GM18907 (cell line): Measurements from ENCODE around the gene PUS7L.
"Not testable (repeated sequence)": the region's sequence is repeated elsewhere in the genome, so short reads cannot be mapped to it uniquely, and the experiment has no call there.

Source experiments
- ATAC-seq: cut with Tn5 transposase; IDR thresholded peaks from one replicate; pipeline ENCODE4 v1.9.1; 2021; ENCODE audit warnings: mild to moderate bottlenecking, moderate library complexity; ENCODE audit not compliant: unreplicated experiment

Gene PUS7L

DNA sequence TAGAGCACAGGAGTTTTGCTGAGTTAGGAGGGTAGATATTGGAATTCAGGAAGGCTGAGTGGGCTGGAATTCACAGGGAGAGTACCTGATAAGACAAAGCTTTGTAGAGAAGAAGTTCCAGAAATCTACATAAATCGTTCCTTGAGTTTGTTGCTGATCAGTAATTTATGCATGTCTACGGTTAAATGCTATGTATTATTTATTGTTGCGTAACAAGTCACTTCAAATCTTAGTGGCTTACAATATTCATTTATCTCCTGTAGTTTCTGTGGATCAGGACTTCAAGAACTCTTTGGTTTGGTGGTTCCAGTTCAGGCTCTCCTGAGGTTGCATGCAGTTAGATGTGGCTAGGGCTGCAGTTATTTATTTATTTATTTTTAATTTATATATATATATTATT, 7.8 kb downstream of the PUS7L start:
- ATAC-seq = no peak

DNA sequence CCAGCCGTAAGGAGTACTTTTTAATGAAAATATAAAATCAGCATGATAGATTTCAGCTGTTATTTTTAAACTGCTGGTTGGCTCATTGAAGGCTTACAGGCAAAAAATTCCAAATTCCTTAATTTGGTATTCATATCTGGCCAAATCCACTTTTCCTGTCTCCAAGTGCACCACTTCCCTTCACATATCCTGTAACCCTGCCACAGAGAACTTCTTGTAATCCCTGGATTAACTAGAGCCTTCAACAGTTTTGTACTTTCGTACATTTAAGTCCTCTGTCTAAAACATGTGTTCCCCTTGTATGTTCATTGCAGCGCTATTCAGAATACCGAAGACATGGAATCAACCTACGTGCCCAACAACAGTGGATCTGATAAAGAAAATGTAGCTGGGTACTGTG, 9.6 kb downstream of the PUS7L start:
- no peak for ATAC-seq

DNA sequence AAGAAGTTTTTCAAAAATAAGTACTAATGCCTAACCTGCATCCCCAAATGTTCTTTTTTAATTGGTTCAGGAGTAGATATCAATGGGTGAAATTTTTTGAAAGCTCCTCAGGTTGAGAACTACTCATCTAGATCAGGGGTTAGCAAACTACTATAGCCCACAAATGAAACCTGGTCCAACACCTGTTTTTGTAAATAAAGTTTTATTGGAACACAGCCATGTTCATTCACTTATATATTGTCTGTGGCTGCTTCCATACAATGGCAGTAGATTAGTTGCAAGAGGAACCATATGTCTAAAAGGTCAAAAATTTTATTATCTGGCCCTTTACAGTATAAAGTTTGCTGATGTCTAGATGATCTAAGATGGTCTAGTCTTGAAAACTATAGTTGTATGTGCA, 13.8 kb downstream of the PUS7L start:
- no peak for ATAC-seq

DNA sequence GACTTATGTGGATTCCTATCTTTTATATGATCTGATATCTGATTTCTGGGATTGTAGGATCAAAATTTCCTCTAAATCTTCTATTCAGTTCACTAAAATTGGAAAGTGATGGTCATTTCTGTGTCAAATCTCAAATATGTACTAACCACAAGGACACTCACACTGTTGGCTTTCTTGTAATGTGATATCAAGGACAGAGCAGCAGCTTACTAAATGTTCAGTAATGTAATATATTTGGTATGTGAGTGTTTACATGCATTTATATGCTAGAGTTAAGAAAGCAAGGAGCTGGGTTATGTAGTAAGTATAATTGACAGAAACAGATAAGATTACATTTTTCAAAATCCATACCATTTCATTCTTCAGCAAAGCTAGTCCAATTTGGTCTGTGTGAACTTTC, 16.5 kb downstream of the PUS7L start:
- no peak for ATAC-seq

DNA sequence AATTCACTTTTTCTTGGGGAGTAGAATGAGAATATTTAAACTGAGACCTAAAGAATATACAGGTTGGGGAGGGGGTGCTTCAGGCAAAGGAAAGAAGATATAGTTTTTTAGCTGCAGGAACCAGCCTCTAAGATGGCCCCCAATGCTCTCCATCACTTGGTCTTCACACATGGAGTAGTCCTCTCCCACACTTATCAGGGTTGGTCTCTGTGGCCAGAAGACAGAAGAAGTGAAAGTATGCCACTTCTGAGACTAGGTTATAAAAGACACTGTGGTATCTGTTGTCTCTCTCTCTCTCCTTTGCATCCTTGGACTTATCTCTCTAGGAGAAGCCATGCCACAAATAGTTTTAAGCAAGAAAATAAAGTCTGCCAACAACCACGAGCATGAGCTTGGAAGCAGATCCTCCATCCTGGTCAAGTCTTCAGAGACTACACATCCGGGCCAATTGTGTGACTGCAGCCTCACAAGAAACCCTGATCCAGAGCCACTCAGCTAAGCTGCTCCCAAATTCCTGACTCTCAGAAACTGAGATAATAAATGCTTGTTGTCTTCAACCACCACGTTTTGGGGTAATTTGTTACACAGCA, 18.0 kb downstream of the PUS7L start:
- ATAC-seq = peak; percentile 72

DNA sequence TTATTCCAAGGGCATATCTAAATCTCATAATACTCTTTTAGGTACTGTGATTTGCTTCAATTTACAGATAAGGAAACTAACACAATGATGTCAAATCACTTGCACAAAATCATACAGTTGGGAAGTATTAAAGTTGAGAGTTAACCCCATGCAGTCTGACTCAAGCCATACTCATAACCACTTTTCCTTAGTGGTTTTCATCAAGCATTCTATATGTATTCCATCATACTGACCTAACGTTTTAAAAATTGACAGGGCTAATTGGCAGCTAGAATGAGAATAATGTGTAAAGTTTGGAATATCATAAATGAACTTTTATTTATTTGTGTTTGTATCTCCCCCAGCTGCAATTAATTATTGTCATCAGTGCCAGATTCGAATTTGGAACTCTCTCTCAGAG, 20.9 kb downstream of the PUS7L start:
- ATAC-seq = no peak

DNA sequence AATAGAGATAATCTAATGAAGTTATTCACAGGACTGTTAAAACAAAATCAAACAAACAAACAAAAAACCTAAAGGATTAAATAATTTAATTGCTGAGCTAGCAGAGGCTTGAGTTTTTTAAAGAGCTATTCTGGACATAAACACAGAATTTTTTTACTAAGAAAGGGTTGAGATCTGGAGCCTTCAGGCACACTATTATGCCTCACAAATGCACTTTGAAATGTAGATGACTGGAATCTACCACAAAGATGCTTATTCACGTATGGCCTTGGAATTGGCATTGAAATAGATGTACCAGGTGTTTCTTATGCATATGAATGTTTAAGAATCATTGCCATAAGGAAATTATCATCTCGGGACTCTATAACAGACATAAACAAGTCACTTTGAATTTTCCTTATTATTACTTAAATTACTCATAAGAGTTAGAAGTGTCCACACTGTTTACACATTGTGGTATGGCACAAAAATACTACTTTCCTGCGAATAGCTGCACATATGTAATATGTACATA, 21.6 kb downstream of the PUS7L start:
- no peak for ATAC-seq

DNA sequence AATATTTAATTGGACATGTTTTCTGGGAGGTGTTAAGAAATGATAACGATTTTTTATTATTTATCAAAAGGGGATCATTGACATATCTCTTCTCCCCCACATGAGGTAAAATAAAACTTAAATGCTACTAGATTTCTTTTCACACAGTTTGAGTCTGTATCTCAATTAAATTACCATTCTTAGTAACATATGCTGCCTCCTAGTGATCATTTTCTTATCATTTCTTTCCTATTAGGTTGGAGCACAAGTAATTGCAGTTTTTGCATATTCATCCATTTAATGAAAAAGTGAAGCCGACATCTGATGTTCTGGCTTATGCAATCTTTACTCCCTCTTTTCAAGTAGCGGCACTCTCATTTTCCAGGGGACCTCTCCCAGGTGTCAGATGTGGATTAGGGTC, 24.9 kb downstream of the PUS7L start:
- no peak for ATAC-seq

DNA sequence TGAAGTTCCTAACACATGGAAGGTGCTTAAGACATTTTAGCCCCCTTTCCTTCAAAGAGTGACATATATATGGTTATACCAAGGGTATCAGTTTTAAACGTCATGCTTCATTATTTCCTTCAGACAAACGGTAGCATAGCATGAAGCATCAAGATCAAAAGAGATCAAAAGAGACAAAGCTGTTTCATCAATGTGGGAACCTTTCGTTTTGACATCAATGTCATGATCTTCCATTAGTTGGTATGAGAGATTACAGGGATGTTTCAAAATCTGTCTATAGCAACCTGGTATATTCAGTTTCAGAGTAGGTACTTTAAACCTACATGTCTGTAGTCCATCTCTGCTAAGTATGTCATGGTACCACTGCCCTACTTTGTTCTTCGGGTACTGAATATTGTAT, 28.3 kb downstream of the PUS7L start:
- no peak for ATAC-seq

DNA sequence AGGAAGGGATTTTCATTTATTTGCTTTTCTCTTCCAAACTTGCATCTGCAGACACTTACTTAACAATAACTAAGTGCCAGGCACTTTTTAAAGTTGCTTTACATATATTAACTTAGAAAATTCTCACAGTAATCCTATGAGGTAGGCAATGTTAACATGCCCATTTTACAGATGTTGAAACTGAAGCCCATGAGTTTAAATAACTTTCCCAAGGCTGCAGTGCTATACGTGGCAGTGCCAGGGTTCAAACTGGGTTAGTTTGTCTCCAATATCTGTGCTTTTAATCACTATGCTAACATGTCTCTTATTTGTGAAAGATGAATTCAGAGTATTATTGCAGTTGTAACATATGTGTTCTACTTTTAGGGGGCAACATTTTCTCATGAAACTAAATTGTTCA, 29.9 kb downstream of the PUS7L start:
- no peak for ATAC-seq

DNA sequence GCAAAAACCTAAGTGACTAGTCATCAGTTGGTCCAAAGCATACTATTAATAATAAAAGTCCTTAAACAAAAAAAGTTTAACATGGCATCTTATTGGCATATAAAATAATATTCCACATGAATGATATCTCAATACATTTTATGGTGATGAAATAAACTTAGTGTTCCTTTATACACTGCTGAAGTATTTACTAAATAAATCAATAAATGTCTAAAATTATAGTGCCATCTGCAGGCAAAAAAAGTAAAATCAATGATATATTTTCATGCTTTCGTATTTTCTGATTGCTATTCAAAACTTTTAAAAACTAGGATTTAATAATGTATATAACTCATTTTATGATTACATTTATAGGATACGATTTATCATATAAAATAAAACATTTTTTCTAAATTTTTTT, 30.5 kb downstream of the PUS7L start:
- no peak for ATAC-seq

DNA sequence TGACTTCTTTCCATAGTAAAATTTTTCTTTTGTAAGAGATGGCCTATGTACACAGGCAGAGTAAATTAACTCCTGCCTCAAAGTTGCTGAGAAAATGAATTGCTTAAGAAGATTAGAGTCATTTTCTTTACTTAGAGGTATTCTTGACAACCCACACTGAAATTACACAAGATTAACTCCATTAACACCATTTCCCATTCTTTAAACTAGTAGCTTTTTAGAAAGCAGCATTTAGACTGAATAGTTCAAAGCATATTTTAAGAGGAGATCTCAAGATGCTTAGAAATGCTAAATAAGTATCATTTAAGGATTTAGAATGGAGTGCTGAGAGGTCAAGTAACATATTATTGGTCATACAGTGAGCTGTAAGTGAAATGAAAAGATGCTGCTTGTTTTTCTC, 35.5 kb downstream of the PUS7L start:
- no peak for ATAC-seq

DNA sequence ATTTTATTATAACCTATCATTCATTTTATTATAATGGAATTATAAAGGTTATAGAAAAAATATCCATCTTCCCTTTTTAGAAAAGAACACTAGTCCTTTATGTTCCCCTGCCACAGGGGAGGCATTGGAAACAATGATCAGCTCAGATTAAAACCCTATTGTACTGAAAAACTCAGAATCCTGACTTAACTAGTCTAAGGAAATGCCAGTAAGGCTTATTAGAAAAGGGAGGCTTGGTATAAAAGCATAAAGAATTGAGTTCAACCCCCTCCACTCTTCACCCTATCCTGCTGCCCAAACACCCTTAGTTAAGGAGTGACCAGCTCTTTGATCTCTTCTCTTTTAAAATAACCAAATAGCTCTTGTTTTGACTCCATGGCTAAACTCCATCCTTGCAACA, 36.0 kb downstream of the PUS7L start:
- no peak for ATAC-seq

DNA sequence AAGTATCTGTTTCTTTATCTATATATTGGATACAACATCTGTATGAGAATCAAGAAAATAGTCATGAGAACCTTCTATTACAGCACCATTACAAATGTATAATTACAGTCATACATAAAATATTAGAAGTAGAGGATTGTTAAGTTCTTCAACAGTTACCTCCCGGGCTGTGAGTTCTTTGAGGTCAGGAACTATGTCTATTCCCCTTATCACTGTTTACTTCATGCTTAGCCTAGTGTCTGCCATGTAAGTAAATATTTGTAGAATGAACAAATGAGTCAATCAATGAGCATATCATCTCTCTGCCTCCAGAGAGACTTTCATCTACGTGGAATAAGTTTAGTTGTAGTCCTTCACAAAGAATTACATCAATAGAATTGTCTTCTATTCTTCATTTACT, 47.2 kb downstream of the PUS7L start:
- ATAC-seq = no peak

DNA sequence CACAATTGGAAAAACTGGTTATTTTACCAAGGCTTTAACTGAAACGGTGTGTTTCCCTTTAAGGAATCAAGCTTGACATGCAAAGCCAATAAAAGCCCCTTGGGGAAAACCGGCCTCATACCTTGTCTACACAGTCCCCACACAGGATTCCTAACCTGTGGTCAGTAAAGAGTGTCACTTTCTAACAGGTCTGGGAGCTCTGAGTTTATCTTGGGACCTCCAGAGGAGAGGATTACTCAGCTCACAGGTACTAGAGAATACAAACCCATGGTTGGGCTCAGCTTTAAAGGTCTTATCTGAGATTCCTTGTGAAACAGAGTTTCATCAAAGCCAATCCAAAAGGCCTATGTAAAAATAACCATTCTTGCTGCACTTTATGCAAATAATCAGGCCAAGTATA, 54.8 kb downstream of the PUS7L start:
- ATAC-seq = not testable (repeated sequence)

DNA sequence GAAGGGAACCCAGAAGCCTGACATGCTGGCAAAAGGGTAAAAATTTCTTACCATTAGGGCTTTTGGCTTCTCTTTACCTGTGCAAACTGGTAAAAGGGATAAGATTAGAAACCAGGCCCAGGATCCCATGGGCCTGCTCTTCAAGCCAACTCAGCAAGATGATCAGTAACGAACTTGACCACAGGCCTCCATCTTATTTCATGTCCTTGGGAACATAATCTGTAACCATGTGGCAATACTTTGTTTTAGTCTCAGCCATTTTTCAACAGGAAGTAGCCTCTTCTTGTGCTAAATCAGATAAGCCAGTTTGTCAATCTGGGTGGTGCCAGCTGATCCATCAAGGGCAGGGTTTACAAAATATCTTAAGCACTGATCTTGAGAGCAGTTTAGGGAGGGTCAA, 57.4 kb downstream of the PUS7L start:
- not testable (repeated sequence) for ATAC-seq

DNA sequence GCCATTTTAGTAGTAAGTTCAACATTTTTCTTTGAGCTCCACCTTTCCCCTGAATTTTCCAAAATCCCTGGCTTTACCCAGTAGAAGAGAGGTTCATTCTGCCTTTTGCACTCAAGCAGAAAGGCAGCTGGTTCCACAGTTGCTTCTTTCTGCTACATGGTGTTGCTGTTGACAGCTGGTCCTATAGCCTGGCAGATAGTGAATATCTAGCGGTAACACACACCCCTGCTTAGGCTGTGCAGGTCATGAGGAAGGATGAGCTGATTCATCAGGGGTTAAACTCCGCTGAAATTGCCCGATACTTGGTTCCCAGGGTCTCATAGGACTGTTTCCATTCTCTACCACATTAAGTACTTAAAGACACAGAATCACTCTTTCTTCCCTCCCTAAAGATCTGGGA, 62.4 kb downstream of the PUS7L start:
- no peak for ATAC-seq

DNA sequence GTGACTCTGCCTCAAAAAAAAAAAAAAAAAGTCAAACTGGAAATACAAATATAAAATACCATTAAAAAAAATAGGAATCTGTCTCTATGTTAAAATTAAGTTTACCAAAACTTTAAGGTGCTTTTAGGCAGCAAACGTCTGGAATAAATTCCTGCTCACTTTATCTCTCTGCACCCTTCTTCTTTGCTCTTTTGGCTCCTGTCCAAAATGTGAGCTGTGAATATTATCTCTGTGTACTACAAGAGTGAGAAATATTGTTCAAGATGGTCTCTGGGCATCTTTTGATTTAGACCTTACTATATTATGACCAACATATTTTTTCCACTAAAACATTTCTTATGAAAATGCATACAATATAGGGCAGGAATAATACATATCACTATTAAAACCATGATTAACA, 63.7 kb downstream of the PUS7L start:
- ATAC-seq = no peak

DNA sequence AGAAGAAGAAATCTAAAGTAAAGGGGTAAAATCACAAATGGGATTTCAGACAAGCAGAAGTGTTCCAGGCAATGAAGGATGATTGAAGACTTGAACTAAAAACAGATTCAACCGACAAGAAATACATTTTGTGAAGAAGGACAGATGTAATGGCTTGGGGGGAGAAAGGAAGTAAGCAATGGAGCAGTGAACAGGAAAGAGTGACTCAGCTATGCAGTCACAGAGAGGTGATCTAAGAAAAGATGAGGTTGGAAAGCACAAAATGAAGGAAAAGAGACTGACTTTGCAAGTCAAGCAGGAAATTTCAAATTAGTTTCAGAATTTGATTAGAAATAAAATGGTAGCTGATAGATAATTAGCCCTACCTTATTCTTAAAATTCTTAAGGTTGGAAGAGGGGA, 66.5 kb downstream of the PUS7L start:
- ATAC-seq = no peak

DNA sequence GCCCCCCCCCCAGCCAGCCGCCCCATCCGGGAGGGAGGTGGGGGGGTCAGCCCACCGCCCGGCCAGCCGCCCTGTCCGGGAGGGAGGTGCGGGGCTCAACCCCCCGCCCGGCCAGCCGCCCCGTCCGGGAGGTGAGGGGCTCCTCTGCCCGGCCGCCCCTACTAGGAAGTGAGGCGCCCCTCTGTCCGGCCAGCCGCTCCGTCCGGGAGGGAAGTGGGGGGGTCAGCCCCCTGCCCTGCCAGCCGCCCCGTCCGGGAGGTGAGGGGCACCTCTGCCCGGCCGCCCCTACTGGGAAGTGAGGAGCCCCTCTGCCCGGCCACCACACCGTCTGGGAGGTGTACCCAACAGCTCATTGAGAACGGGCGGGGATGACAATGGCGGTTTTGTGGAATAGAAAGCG, 73.1 kb downstream of the PUS7L start:
- ATAC-seq = not testable (repeated sequence)

DNA sequence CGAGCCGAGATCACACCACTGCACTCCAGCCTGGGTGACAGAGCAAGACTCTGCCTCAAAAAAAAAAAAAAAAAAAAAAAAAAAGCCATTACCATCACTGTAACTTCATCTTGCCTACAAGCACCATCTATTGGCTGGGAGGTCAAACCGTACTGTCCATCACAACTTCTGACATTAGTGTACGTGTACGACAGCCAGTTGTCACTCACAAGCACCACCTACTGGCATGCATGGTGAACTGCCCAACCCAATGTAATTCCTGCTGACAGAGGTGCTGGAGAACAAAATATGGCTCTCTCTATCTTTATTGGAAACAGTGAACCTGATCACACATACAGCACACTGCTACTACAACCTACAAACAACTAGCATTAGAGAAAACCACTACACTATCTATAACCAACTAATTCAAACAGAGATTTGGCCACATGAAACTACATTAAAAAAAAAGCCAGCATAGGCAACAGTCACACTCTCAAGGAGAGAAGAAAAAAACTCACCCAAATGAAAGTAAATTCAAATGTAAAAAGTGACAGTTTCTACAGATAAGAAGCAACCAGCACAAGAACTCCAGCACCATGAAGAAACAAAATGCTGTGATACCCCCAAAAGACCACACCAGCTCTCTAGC, 82.3 kb downstream of the PUS7L start:
- ATAC-seq = peak; percentile 94

DNA sequence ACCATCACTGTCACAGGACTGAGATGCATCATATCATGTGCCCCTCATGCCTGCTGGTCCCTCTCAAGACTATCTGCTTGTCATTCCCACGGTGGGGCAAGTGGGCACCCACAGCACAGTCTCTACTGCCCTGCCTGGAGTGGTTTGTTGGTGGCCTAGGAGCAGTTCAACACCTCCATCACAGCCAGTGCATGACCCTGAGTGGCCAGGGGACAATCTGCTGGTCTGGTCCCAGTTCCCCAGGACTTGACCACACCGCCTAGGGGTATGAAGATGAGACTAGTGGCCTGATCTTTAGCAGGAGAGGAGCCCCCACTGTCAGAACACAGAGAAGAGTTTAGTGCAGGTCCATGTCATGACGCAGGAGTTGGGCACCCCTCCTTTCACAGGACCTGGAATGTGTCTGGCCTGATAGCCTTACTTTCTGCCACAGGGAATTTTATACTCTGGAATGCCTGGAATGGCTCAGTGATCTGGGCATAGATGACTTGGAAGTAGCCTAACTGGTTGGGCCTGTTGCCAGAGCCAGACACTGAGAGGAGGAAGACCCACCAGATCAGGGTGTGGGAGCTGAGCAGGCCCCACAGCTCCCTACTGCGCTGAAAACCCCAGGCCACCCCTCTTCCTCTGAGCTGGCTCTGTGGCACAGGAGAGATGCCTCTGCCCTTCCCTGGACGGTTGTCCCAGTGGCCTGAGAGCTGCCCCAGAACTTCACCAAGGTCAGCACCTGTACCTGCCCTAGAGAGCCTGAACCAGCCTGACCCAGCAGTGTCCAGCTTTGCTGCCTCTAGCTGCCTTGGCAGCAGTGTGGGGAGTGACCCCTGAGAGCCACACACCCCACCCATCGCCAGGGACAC, 83.3 kb downstream of the PUS7L start:
- ATAC-seq = no peak
